Measurements from ENCODE around the gene GPR152.
A peak's percentile ranks its signal among the peaks of the same experiment; 100 is the strongest.
"Not testable (repeated sequence)": the region's sequence is repeated elsewhere in the genome, so short reads cannot be mapped to it uniquely, and the experiment has no call there.

Gene GPR152

DNA sequence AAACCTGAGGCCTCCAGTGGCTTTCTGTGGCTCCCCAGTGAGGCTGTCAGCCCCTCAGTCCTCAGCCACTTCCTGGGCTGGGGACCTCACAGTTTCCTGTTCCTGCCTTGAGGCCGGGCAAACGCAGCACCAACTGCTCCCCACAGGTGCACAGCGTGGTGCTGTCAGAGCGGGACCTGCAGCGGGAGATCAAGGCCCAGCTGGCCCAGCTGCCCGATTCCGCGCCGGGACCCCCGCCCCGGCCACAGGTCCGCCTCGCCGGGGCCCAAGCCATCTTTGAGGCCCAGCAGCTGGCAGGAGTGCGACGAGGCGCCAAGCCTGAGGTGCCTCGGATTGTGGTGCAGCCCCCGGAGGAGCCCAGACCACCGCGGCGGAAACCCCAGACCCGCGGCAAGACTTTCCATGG is 43.3 kb downstream of the GPR152 start:
- no peak for DNase-seq (ENCODE audit: low spot score)

DNA sequence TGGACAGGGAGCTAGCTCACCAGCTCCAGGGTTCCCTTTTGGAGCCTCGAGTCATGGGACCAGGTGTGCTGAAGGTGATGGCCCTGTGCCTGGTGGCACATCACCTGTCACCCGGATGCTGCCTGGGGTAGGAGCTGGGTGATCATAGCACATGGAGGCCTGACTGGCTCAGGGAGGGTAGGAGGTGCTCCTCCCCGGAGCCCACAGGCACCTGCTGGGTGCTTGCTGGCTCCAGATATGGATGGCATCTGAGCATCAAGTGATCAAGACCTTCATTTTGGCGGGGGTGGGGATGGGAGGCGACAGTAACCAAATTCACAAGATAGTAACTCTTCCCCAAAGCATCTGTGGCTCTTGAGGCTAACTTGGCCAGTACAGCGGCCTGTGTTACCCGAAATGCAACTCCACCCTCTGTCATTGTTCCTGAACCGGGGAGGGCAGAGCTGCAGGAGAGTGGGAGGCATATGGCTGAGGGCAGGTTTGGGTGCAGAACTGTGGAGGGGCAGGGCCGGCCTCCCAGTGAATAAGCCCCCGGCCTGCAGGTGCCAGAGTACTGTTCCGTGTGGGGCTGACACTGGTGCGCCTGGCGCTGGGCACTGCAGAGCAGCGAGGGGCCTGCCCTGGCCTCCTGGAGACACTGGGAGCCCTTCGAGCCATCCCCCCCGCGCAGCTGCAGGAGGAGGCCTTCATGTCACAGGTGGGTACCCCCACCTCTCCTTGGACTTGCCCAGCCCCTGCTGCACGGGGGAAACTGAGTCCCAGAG is 43.9 kb downstream of the GPR152 start:
- DNase-seq (ENCODE audit: low spot score), result no peak

DNA sequence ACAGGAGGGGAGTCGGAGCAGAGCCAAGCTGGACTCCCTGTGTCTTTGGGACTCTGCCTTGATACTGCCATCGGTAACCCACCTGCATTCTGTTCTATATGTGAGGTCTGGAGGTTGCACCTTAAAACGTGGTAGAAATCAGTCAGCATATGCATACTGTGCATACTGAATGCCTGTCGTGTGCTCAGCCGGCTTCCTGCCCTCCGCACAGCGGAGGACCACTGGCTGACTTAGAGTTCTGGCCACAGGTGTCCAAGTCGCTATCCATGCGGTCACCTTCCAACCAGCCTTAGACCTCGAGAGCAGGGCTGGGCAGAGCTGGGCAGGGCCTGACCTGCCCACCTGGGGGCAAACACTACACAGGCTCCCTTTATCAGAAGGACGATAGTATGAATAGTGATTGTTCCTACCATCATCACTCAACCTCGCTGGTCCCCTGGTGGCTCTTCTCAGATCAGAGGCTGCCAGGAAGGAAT is 44.8 kb downstream of the GPR152 start:
- no peak for DNase-seq (ENCODE audit: low spot score)

DNA sequence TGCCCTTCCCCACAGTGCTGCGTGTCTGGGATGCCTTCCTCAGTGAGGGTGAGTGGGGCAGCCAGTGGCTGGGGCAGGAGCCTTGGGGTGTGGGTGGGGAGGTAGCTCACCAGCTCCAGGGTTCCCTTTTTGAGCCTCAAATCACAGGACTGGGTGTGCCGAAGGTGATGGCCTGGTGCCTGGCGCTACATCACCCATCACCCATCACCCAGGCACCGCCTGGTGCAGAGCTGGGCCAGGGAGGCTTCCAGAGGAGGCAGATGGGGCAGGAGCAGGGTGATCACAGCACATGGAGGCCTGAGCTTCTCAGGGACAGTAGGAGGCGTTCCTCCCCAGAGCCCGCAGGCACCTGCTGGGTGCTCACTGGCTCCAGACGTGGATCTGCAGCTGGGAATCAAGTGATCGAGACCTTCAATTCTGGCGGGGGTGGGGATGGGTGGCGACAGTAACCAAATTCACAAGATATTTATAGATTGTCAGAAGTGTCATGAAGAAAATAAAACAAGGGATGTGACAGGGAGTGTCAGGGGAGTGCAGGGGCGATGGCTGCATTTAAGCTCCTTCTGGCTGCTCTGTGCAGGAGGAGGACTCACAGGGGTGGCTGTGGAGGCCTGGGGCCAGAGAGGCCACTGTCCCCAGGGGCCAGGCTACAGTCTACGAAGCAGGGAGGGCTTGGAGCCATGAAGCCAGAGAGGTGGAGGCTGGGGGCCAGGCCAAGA is 45.4 kb downstream of the GPR152 start:
- DNase-seq (ENCODE audit: low spot score), result no peak

DNA sequence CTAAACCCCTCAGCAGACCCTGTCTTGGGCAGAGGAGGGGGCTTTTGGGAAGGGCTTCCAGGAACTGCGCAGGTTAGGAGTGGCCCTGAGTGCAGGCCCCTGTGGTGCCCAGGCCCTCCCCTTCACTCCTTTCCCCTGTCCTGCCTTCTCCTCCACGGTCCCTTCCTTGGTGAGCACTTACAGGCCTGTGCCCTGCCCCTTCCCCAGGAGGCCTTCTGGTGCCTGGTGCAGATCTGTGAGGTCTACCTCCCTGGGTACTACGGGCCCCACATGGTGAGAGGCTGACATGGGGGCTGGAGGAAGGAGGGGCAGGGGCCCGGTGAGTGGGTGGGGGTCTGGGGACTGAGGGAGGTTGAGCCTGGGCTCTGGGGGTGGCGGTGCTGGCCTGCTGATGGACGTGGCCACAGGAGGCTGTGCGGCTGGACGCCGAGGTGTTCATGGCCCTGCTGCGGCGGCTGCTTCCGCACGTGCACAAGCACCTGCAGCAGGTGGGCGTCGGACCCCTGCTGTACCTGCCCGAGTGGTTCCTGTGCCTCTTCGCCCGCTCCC is 46.0 kb downstream of the GPR152 start:
- DNase-seq (ENCODE audit: low spot score), result no peak

DNA sequence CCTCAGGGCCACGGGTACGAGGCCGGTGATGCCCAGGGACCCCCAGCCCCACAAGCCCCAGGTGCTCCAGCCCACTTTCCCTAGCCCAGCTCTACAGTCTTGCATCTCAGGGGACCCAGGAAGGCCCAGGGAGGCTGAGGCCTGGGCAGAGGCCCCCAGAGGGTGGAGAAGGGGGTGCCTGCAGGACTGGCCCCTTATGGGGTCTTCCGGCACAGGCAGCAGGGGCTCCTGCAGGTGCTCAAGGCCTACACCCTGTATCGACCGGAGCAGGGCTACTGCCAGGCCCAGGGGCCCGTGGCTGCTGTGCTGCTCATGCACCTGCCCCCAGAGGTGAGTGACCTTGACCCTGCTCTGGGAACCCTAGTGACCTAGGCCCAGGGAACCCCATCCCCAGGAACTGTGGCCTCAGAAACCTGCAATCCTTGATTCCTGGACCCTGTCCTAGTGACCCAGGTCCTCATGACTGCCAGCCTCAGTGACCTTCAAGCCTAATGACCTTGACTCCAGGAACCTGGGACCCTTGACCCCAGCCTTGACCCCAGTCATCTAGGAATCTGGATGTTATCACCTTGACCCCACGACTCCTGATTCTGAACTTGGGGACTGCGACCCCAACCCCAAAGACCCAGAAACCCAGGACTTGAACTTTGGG is 46.7 kb downstream of the GPR152 start:
- DNase-seq (ENCODE audit: low spot score), result no peak

DNA sequence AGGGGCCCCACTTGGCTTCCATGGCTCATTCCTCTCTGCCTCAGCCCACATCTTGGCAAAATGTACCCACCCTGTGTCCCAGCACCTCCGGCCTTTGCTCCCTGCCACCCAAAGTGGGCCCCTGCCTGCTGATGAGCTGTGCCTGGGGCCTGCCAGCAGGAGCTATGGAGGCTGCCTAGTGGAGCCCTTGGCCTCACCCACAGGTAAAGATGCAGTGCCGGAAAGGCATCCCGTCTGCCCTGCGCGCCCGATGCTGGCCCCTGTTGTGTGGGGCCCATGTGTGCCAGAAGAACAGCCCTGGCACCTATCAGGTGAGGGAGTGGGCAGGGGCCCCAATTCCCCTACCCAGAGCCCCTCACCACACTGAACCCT is 47.3 kb downstream of the GPR152 start:
- DNase-seq (ENCODE audit: low spot score), result no peak

DNA sequence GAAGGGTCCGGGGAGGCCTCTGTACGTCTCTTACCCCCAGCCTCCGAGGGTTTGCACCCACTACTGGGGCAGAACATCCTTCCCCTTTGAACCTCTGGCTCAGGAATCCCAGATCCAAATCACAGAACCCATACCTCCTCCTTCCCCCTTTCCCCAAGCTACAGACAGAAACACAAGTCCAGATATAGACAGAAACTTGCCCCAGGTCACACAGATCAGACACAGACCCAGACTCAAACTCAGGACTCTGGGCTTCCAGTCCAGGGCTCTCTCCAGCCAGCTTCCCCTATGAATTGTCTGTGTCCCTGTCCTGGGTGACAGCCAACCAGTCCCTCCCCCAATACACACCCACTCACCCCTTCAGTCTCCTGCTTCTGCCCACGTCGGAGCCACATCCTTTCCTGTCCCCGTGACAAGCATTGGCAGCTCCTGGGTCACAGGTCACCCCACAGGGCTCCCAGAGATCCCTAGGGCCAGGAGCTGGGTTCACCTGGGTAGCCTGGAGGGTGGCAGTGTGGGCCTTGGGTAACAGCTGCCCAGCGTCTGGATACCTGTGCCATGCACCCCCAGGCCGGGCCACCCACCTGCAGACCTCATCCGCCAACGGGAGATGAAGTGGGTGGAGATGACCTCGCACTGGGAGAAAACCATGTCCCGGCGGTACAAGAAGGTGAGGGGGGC is 47.9 kb downstream of the GPR152 start:
- no peak for DNase-seq (ENCODE audit: low spot score)

DNA sequence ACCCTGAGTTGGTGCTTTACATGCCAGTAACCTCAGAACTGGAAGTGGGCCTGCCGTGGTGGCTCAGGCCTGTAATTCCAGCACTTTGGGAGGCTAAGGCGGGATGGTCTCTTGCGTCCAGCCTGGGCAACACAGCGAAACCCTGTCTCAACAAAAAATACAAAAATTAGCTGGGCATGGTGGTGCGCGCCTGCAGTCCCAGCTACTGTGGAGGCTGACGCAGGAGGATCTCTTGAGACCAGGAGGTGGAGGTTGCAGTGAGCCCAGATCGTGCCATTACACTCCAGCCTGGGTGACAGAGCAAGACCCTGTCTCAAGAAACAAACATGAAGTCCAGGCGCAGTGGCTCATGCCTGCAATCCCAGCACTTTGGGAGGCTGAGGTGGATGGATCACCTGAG is 49.4 kb downstream of the GPR152 start:
- not testable (repeated sequence) for DNase-seq (ENCODE audit: low spot score)

DNA sequence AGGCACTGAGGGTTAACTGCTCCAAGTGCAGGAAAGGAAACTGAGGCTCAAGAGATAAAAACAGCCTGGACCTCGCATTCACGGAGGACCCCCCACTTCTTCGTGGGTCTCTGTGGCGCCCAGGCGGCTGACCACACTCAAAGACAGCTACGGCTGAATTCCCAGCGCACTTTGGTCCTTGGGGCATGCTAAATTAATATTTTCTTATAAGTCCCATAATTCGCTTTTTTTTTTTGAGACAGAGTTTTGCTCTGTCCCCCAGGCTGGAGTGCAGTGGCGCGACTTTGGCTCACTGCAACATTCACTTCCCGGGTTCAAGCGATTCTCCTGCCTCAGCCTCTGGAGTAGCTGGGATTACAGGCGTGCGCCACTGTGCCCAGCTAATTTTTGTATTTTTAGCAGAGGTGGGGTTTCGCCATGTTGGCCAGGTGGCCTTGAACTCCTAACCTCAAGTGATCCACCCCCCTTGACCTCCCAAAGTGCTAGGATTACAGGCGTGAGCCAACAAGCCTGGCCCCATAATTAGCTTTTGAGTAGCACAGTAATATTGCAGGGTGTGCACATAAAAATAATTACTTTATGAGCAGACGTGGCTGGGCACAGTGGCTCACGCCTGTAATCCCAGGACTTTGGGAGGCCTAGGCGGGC is 50.2 kb downstream of the GPR152 start:
- DNase-seq (ENCODE audit: low spot score), result not testable (repeated sequence)

DNA sequence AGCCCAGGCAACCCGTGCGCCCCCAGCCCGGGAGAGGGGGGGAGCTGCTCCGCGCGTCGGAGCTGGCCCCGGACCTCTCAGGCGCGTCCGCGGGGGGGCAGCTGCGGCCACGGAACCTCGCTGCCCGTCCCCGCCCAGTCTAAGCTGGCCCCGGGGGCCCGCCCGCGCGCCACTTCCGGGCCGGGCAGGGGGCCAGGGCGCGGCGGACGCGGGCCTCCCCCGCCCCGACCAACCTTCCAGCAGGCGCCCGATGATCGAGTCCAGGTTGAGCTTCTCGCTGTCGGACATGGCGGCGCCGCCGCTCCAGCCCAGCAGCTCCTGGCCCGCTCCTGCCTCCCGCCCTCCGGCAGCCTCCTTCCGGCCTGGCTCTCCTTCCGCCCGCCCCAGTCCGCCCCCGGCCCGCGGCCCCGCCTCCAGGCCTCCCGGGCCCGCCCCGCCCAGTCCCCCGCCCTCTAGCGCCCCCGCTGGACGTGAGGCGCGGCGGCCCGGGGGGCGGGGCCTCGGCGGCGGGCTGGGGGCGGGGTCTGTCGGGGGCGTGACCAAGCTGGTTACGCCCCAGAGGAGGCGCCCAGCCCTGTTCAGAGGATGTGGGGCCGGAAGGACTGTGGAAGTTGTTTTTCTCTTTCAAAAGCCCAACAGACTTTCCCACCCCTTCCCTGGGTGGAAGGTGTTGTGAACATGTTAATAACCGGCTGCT is 50.9 kb downstream of the GPR152 start, which contains the start of gene PPP1CA:
Gene PPP1CA, minus strand, starts transcription at position 364 of the 697 bp plus-strand sequence. Its CDS starts 76 bp downstream, at position 288.
- DNase-seq (ENCODE audit: low spot score), result peak; percentile 99

All from AG20443 (cell line).